Heart left ventricle (tissue), 16 donors: Measurements from ENCODE around the gene PCDH8. TPM values are rescaled to one million over a fixed set of nuclear protein-coding genes. Genes with fewer than 3 reads are reported as not detected.

Experiments used
- ATAC-seq, 4 donors: fragments of 200-7000 bp; cut with Tn5 transposase; one replicate each; pipeline ENCODE4 v1.9.1; 2020 to 2022; ENCODE audit warnings: moderate library complexity in 4 of 4, mild to moderate bottlenecking in 3 of 4, moderate number of reproducible peaks in 1 of 4
- DNase-seq, 5 donors: peaks; one replicate each; pipeline ENCODE4 v3.0.0-alpha.2; 2020
- H3K27ac ChIP-seq, 12 donors: fragments of 200-600 bp; sonication (generic) in 4 of 12; one replicate each; pipeline versions ENCODE4 v1.5.0 to v1.8.0; 2016 to 2022; ENCODE audit warnings: mild to moderate bottlenecking in 2 of 12
- H3K27me3 ChIP-seq, 9 donors: fragments of 200-600 bp; sonication (generic) in 2 of 9; one replicate each; pipeline versions ENCODE4 v1.5.1 to v1.8.0; 2016 to 2022; ENCODE audit warnings: mild to moderate bottlenecking in 3 of 9
- H3K36me3 ChIP-seq, 9 donors: fragments of 200-600 bp; sonication (generic) in 2 of 9; one replicate each; pipeline versions ENCODE4 v1.5.0 to v1.8.0; 2018 to 2022; ENCODE audit warnings: mild to moderate bottlenecking in 2 of 9
- H3K4me1 ChIP-seq, 12 donors: fragments of 200-600 bp; sonication (generic) in 4 of 12; one replicate each; pipeline versions ENCODE4 v1.5.0 to v1.8.0; 2016 to 2022; ENCODE audit warnings: mild to moderate bottlenecking in 3 of 12
- H3K4me3 ChIP-seq, 12 donors: fragments of 200-600 bp; sonication (generic) in 4 of 12; one replicate each; pipeline versions ENCODE4 v1.5.0 to v1.8.0; 2017 to 2022; ENCODE audit warnings: mild to moderate bottlenecking in 9 of 12, moderate library complexity in 4 of 12
- H3K9me3 ChIP-seq, 12 donors: fragments of 200-600 bp; sonication (generic) in 4 of 12; one replicate each; pipeline versions ENCODE4 v1.5.0 to v1.8.0; 2016 to 2022; ENCODE audit warnings: mild to moderate bottlenecking in 1 of 12
- POLR2A ChIP-seq, 2 donors: fragments of 450-650 bp; IDR thresholded peaks; one replicate each; pipeline ENCODE4 v1.6.1; 2017; ENCODE audit warnings: antibody characterized with exemption in 2 of 2, mild to moderate bottlenecking in 2 of 2, moderate library complexity in 2 of 2
- WGBS, 4 donors: extraction: QIAGEN DNeasy Blood & Tissue Kit in 2 of 4; methylation state at CpG; one replicate each; pipeline versions ENCODE4 v1.1.5 to v1.1.7; 2013 to 2018; 5-methylcytosine and 5-hydroxymethylcytosine counted together
- intact Hi-C, 10 donors: fragments of 100-400 bp; cut with DNase I; formaldehyde crosslinking; loops; one replicate each; pipeline versions ENCODE4 v1.11.1 to v1.14.2; 2022
- polyA plus RNA-seq, 2 donors: library from polyadenylated mRNA; stranded (reverse); fragments of 200-250 nt; gene quantifications; one replicate each; pipeline ENCODE4 v1.2.3, GENCODE V29; 2013
- total RNA-seq, 9 donors: library from RNA; depleted of rRNA in 2 of 9; stranded (reverse); fragments of >200 nt in 2 of 9; fragmentation: NEBNext Ultra II Directional in 3 of 9; extraction: Animal tissue kit (Norgen Biotek cat#: 25700) in 3 of 9; gene quantifications; one replicate each; pipeline versions ENCODE4 v1.1.0 to v1.2.4, GENCODE V29; 2016 to 2023
- TF ChIP-seq, protein P1 (sequence below), 12 donors: fragments of 200-600 bp; sonication (generic) in 4 of 12; IDR thresholded peaks; one replicate each; pipeline versions ENCODE4 v1.5.0 to v1.8.0; 2018 to 2022; ENCODE audit warnings: antibody characterized with exemption in 12 of 12, mild to moderate bottlenecking in 5 of 12
- donor health status: ischemic (EF 13 %, LVEDD 7.1; RV severe dilation, severe dysfunction).
- donor health status: healthy with polysubstance abuse.
- donor health status: DM: no; HTN: yes; CAD: no.
- donor health status: DM: no; HTN: no; CAD: no.
- donor health status: ischemic (EF 25% LVEDD 6.9; RV normal size, moderate dysfunction).
- donor health status: ischemic (EF 25% LVEDD 5.7; RV mildly dilated, moderate dysfunction).
- donor health status: healthy.
- donor health status: DM: yes; HTN: yes; CAD: no.
- donor health status: ischemic (EF 35%, LVEDD 5.7; RV mildly dilated, moderate dysfunction).
- donor health status: nonischemic (EF 11% LVEDD 7.7; RV severe dilation, severe dysfunction).
- donor health status: DM: yes; HTN: yes; CAD: no.
- donor health status: PGD.
- donor health status: ischemic (EF 29% LVEDD 5.4; RV normal size, mild dysfunction).
- donor health status: nonischemic (EF 23%, LVEDD 6.1; RV moderate dilation, normal function).

The PCDH8 gene
- total and polyA plus RNA-seq, 11 donors: not detected

DNA sequence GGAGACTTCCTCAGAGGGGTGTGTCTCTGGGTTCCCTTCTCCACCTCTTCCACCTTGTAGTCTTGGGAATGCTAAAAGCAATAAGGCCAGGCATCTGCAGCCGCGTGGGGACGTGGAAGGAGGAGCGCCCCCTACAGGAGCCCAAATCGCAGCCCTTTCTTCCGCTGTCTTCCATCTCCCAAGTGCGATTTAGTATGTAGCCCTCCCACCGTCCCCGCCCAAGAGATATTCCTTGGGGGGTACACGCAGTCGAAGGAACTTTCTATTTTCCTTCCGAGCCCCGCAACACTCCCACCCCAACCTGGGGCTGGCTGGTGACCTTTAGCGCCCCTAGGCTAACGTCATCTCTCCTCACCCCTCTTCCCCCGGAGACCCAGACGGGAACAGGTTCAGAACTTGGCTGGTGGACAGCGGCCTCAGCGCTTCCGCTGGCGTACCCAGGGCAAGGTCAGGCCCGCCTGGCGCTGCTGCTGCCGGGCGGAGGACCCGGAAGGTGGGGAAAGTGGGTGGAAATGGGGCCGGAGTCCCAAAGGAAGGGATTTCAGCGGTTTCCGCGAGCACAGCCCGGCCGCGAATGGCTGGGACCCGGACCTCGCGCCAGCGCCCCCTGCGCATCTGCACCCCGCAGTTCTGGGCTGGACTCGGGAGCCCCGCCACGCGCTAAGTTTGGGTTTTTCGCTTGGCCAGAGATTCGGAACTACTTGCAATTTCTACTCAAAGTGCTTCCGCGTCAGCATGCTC is 2.1 kb upstream of the PCDH8 start:
- TF ChIP-seq, protein P1, sequence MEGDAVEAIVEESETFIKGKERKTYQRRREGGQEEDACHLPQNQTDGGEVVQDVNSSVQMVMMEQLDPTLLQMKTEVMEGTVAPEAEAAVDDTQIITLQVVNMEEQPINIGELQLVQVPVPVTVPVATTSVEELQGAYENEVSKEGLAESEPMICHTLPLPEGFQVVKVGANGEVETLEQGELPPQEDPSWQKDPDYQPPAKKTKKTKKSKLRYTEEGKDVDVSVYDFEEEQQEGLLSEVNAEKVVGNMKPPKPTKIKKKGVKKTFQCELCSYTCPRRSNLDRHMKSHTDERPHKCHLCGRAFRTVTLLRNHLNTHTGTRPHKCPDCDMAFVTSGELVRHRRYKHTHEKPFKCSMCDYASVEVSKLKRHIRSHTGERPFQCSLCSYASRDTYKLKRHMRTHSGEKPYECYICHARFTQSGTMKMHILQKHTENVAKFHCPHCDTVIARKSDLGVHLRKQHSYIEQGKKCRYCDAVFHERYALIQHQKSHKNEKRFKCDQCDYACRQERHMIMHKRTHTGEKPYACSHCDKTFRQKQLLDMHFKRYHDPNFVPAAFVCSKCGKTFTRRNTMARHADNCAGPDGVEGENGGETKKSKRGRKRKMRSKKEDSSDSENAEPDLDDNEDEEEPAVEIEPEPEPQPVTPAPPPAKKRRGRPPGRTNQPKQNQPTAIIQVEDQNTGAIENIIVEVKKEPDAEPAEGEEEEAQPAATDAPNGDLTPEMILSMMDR (IDR thresholded peaks at IDR 0.05): peak in 2 of 12 donors; percentile 6 to 7
- no peak for TF ChIP-seq POLR2A (IDR thresholded peaks at IDR 0.05)
- intact Hi-C loops: loop anchor here in 1 of 10 donors (5.0 kb wide), 1 partner anchor 198 kb away; the partner anchor contains the start of gene SUGT1
- ATAC-seq: peak; percentile 82 to 93 (median 90)
- Histone ChIP-seq H3K27me3 (peaks cover 35 to 85% (median 50%) of the 10 kb centered on the region in 9 donors), H3K36me3 (no peaks in the 10 kb centered on the region), H3K9me3 (no peaks in the 10 kb centered on the region), H3K27ac (peak overlapping the region in 8 of 12 donors; percentile 16 to 69 (median 52)), H3K4me1 (peaks cover 0 to 46% (median 21%) of the 10 kb centered on the region in 12 donors), H3K4me3 (peak overlapping the region; percentile 35 to 81 (median 66))
- 0 to 1% (median 1%) methylated on average over 40 to 47 of the region's 47 CpGs for WGBS, 4 donors
- DNase-seq: peak; percentile 71 to 84 (median 78)

DNA sequence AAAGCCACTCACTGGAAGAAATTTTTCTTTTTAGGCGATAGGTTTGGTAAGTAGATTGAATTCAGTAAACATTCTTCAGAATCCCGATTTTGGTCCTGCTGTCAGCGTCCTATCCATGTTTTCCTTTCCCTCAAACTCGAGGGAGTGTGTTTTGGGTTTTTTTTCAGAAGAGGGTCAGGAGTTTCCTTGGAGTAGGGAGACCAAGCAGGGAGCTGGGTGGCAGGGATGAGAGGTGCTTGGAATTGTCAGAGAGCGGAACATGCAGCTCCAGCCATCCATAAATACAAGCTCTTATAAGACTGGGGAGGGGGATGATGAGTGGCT is 1.6 kb upstream of the PCDH8 start:
- TF ChIP-seq, protein P1 (IDR thresholded peaks at IDR 0.05): no peak
- TF ChIP-seq POLR2A (IDR thresholded peaks at IDR 0.05): no peak
- 7 to 13% (median 8%) methylated on average over 5 of the region's 5 CpGs for WGBS, 4 donors
- H3K27ac ChIP-seq: no peak overlapping the region
- H3K4me3 ChIP-seq: peak overlapping the region in 2 of 12 donors; percentile 69 to 75
- no peaks in the 10 kb centered on the region for H3K9me3 ChIP-seq
- intact Hi-C loops: loop anchor here in 1 of 10 donors (5.0 kb wide), 1 partner anchor 198 kb away; the partner anchor contains the start of gene SUGT1
- DNase-seq: no peak
- peaks cover 40 to 90% (median 55%) of the 10 kb centered on the region in 9 donors for H3K27me3 ChIP-seq
- H3K36me3 ChIP-seq: no peaks in the 10 kb centered on the region
- H3K4me1 ChIP-seq: peaks cover 0 to 47% (median 21%) of the 10 kb centered on the region in 12 donors
- ATAC-seq: no peak

DNA sequence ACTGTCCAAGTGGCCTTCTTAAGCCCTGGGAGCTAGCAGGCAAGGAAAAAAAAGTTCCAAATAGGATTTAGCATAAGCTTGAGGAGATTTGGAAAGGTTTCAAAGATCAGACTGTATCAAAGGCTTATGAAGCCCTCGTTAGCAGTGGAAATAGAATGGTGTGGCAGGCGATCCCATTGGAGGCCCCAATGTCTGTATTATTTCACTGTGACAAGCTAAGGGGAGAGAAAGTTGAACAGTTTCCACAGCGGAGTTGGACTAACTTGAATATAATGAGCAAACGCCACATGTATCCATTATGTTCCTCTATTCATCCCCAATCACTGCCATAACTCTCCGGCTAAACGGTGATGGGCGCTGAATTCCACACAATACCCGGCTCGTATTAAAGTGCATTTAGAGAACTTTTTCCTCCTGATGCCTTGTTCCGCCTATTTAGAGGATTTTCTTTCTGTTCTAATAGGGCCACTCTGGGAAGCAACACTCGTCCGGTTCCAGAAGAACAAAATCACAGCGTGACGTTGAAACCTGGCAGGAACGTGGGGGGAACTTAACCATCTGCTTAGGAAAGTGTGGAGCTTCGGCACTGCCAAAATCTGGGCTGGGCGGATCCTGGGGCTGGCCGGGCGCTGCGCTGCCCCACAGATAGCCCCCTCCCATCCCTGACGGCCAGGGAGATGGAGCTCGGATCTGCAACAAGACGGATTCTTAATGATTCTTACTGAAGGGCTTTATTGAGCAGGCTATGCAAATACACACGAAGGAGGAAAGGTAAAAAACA is 1.0 kb upstream of the PCDH8 start:
- WGBS, 4 donors: 4 to 7% (median 5%) methylated on average over 24 of the region's 24 CpGs
- DNase-seq: no peak
- H3K9me3 ChIP-seq: no peaks in the 10 kb centered on the region
- TF ChIP-seq POLR2A (IDR thresholded peaks at IDR 0.05): no peak
- TF ChIP-seq, protein P1 (IDR thresholded peaks at IDR 0.05): no peak
- no peak overlapping the region for H3K4me3 ChIP-seq
- no peaks in the 10 kb centered on the region for H3K36me3 ChIP-seq
- intact Hi-C loops: loop anchor here in 3 of 10 donors (5.0 to 10.0 kb wide), 3 partner anchors 197 to 305 kb away; partner anchors contain the start of gene SUGT1 (in 1 of the 3)
- no peak for ATAC-seq
- peaks cover 45 to 93% (median 61%) of the 10 kb centered on the region in 9 donors for H3K27me3 ChIP-seq
- H3K27ac ChIP-seq: no peak overlapping the region
- H3K4me1 ChIP-seq: peaks cover 0 to 47% (median 21%) of the 10 kb centered on the region in 12 donors
